PFSK-1 (cell line): Measurements from ENCODE around the gene NRG3.

Source experiments
- FOXP2 ChIP-seq: optimal IDR thresholded peaks from 2 replicates; pipeline ENCODE3; 2011; ENCODE audit warnings: borderline replicate concordance, control low read depth, inconsistent platforms; ENCODE audit not compliant: insufficient read depth; ENCODE audit errors: extremely low read length, extremely low read depth
- POLR2AphosphoS5 ChIP-seq: IDR thresholded peaks from 2 replicates; pipeline ENCODE4 v1.6.1; 2012; ENCODE audit warnings: low read depth, mild to moderate bottlenecking, control low read depth, low read length, moderate library complexity
- SIN3A ChIP-seq: IDR thresholded peaks from 2 replicates; pipeline ENCODE4 v1.6.1; 2012; ENCODE audit warnings: mild to moderate bottlenecking, low read length, moderate library complexity, borderline replicate concordance; ENCODE audit not compliant: insufficient read depth
- TAF1 ChIP-seq: IDR thresholded peaks from 2 replicates; pipeline ENCODE4 v1.6.1; 2012; ENCODE audit warnings: low read length, control low read depth, borderline replicate concordance; ENCODE audit not compliant: insufficient read depth
- TF ChIP-seq, protein P1 (sequence below), 2 experiments: IDR thresholded peaks; 2 replicates each; pipeline versions ENCODE4 v1.6.1 to v1.8.0; 2011 to 2012; ENCODE audit warnings: low read depth in 2 of 2, low read length in 2 of 2, control low read depth in 1 of 2, inconsistent platforms in 1 of 2, mild to moderate bottlenecking in 1 of 2, moderate library complexity in 1 of 2; ENCODE audit not compliant: insufficient read depth in 1 of 2

DNA sequence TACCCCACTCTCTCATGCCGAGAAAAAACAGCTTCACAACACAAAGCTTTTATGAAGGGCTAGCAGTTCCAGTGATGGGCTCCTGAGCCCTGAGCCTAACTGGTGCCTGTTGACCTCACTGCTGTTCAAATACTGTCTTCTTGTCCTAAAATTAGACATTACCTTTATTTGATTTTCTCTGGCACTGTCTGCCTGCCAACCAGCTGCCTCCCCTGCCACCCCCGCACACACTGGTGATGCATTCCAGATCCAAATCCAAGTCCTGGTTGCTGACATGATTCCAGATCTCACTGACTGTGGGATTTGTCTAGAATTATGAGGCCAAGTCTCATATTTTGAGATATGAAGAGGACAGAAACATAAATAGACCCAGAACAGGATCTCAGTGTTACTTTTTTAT lies 816.2 kb downstream of the NRG3 start:
- TF ChIP-seq, protein P1, sequence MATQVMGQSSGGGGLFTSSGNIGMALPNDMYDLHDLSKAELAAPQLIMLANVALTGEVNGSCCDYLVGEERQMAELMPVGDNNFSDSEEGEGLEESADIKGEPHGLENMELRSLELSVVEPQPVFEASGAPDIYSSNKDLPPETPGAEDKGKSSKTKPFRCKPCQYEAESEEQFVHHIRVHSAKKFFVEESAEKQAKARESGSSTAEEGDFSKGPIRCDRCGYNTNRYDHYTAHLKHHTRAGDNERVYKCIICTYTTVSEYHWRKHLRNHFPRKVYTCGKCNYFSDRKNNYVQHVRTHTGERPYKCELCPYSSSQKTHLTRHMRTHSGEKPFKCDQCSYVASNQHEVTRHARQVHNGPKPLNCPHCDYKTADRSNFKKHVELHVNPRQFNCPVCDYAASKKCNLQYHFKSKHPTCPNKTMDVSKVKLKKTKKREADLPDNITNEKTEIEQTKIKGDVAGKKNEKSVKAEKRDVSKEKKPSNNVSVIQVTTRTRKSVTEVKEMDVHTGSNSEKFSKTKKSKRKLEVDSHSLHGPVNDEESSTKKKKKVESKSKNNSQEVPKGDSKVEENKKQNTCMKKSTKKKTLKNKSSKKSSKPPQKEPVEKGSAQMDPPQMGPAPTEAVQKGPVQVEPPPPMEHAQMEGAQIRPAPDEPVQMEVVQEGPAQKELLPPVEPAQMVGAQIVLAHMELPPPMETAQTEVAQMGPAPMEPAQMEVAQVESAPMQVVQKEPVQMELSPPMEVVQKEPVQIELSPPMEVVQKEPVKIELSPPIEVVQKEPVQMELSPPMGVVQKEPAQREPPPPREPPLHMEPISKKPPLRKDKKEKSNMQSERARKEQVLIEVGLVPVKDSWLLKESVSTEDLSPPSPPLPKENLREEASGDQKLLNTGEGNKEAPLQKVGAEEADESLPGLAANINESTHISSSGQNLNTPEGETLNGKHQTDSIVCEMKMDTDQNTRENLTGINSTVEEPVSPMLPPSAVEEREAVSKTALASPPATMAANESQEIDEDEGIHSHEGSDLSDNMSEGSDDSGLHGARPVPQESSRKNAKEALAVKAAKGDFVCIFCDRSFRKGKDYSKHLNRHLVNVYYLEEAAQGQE (IDR thresholded peaks at IDR 0.05; ENCODE audit: insufficient read depth in 1 of 2, low read depth in 2 of 2, low read length in 2 of 2) = no peak
- TF ChIP-seq POLR2AphosphoS5 (no peak), SIN3A (no peak), TAF1 (no peak), FOXP2 (no peak)
